ENCODE data around the gene HMGA1. TPM values are rescaled to one million over a fixed set of nuclear protein-coding genes. Genes with fewer than 3 reads are reported as not detected.

The HMGA1 gene
- total and polyA plus RNA-seq, 2 of the 13 experiments (the other 11 are each of a cell fraction or from before 2014, with no cell fraction given) = 117 to 145 TPM

- no peak for TF ChIP-seq BCLAF1 (IDR thresholded peaks at IDR 0.05)
- TF ChIP-seq ZNF773 (CRISPR knock-in tag; IDR thresholded peaks at IDR 0.05; ENCODE audit: borderline replicate concordance) = no peak
- no peak for TF ChIP-seq MTA3 (CRISPR knock-in tag; IDR thresholded peaks at IDR 0.05)
- TF ChIP-seq FUBP1 (CRISPR knock-in tag; IDR thresholded peaks at IDR 0.05; ENCODE audit: borderline replicate concordance) = no peak
- no peak; the same call in 1 of the 2 replicates for TF ChIP-seq POGK (CRISPR knock-in tag; conservative IDR thresholded peaks at IDR 0.05)
- no peak for TF ChIP-seq ZNF775 (CRISPR knock-in tag; IDR thresholded peaks at IDR 0.05; ENCODE audit: borderline replicate concordance)
- TF ChIP-seq TFDP2 (CRISPR knock-in tag; IDR thresholded peaks at IDR 0.05) = no peak
- no peak for TF ChIP-seq SETDB1 (CRISPR knock-in tag; IDR thresholded peaks at IDR 0.05; ENCODE audit: borderline replicate concordance)
- TF ChIP-seq HOMEZ (CRISPR knock-in tag; IDR thresholded peaks at IDR 0.05; ENCODE audit: low read depth) = no peak
- TF ChIP-seq ISX (CRISPR knock-in tag; conservative IDR thresholded peaks at IDR 0.05) = no peak
- no peak for TF ChIP-seq TBX3 (IDR thresholded peaks at IDR 0.05; ENCODE audit: borderline replicate concordance)
- no peak for TF ChIP-seq RERE (CRISPR knock-in tag; IDR thresholded peaks at IDR 0.05; ENCODE audit: low read depth)
These were observed 13.2 kb upstream of the HMGA1 start (continued) for GRCh38 chr6:34223381-34223955.

Data from HepG2 (cell line).